GM12878 (cell line): ENCODE measurements around the gene VSX1.

Source experiments
- CBX3 ChIP-seq: fragments of 200-600 bp; sonication (generic); IDR thresholded peaks from 2 replicates; pipeline ENCODE4 v1.6.1; 2016; ENCODE audit warnings: low read depth, borderline replicate concordance
- CREM ChIP-seq: IDR thresholded peaks from 2 replicates; pipeline ENCODE4 v1.6.1; 2014; ENCODE audit warnings: antibody characterized with exemption, low read depth
- EZH2 ChIP-seq: IDR thresholded peaks from 2 replicates; pipeline ENCODE4 v1.6.1; 2012; ENCODE audit warnings: low read depth, mild to moderate bottlenecking, control low read depth, inconsistent platforms, low read length, borderline replicate concordance; ENCODE audit not compliant: control insufficient read depth
- GABPA ChIP-seq: IDR thresholded peaks from 2 replicates; pipeline ENCODE4 v1.6.1; 2014; ENCODE audit warnings: antibody characterized with exemption, low read depth, mild to moderate bottlenecking, inconsistent platforms
- POLR2AphosphoS5 ChIP-seq: IDR thresholded peaks from 2 replicates; pipeline ENCODE4 v1.6.1; 2011; ENCODE audit warnings: mild to moderate bottlenecking, low read length, inconsistent platforms
- SP1 ChIP-seq: IDR thresholded peaks from one replicate; pipeline ENCODE4 v1.6.1; 2011; ENCODE audit warnings: low read depth, low read length
- SRF ChIP-seq, 2 experiments: IDR thresholded peaks; 2 replicates each; pipeline ENCODE4 v1.6.1; 2011; ENCODE audit warnings: low read depth in 2 of 2, low read length in 2 of 2, mild to moderate bottlenecking in 1 of 2, moderate library complexity in 1 of 2
- TAF1 ChIP-seq: IDR thresholded peaks from 2 replicates; pipeline ENCODE4 v1.6.1; 2011; ENCODE audit warnings: mild to moderate bottlenecking, low read depth, low read length, borderline replicate concordance
- ZBED1 ChIP-seq: IDR thresholded peaks from 2 replicates; pipeline ENCODE4 v1.6.1; 2016; ENCODE audit warnings: borderline replicate concordance
- ZNF207 ChIP-seq: fragments of 450-650 bp; IDR thresholded peaks from 2 replicates; pipeline ENCODE4 v1.6.1; 2014; ENCODE audit warnings: antibody characterized with exemption, mild to moderate bottlenecking, borderline replicate concordance
- ZNF217 ChIP-seq: fragments of 450-650 bp; IDR thresholded peaks from 2 replicates; pipeline ENCODE4 v1.6.1; 2017; ENCODE audit warnings: antibody characterized with exemption, mild to moderate bottlenecking
- TF ChIP-seq, protein P1 (sequence below), 3 experiments: IDR thresholded peaks in 2 of 3; conservative IDR thresholded peaks in 1 of 3; 2 replicates each; pipeline ENCODE4 v1.5.1; 2011; ENCODE audit warnings: low read depth in 3 of 3, low read length in 3 of 3, mild to moderate bottlenecking in 3 of 3, control low read depth in 2 of 3, moderate library complexity in 2 of 3, inconsistent platforms in 1 of 3, mixed read lengths in 1 of 3; ENCODE audit not compliant: control insufficient read depth in 2 of 3, insufficient read depth in 1 of 3; ENCODE audit errors: extremely low read depth in 1 of 3
- TF ChIP-seq, protein P2 (sequence below): IDR thresholded peaks from 2 replicates; pipeline ENCODE4 v1.6.1; 2012; ENCODE audit warnings: mild to moderate bottlenecking, low read depth, low read length

DNA sequence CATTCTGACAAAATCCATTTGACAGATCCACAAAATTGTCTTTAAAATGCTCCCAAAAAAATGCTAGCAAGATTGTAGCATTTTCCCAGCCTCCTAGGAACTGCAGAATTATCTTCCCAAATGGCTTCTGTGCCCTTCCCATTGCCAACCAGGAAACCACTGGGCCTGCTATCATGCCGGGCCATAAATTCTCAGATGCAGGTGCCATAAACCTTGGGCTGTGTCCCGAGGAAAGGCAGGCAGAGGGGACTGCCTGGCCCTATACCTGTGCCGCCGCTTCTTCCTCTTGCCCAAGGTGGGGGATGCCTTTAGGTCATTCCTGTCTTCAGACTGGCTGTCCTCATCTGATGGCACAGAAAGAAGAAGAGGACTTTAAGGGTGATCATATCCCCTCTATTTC, 2.8 kb downstream of the VSX1 start:
- no peak for TF ChIP-seq EZH2
- no peak for TF ChIP-seq POLR2AphosphoS5
- TF ChIP-seq, protein P1, sequence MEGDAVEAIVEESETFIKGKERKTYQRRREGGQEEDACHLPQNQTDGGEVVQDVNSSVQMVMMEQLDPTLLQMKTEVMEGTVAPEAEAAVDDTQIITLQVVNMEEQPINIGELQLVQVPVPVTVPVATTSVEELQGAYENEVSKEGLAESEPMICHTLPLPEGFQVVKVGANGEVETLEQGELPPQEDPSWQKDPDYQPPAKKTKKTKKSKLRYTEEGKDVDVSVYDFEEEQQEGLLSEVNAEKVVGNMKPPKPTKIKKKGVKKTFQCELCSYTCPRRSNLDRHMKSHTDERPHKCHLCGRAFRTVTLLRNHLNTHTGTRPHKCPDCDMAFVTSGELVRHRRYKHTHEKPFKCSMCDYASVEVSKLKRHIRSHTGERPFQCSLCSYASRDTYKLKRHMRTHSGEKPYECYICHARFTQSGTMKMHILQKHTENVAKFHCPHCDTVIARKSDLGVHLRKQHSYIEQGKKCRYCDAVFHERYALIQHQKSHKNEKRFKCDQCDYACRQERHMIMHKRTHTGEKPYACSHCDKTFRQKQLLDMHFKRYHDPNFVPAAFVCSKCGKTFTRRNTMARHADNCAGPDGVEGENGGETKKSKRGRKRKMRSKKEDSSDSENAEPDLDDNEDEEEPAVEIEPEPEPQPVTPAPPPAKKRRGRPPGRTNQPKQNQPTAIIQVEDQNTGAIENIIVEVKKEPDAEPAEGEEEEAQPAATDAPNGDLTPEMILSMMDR (IDR thresholded peaks at IDR 0.05 in 2 of 3, conservative IDR thresholded peaks at IDR 0.05 in 1 of 3; ENCODE audit: control insufficient read depth in 2 of 3, extremely low read depth in 1 of 3, insufficient read depth in 1 of 3, low read depth in 3 of 3, low read length in 3 of 3), result no peak
- no peak for TF ChIP-seq GABPA
- TF ChIP-seq ZNF217, result no peak
- no peak for TF ChIP-seq SRF (IDR thresholded peaks at IDR 0.05; ENCODE audit: low read depth in 2 of 2, low read length in 2 of 2)
- no peak for TF ChIP-seq TAF1
- no peak for TF ChIP-seq ZBED1
- no peak for TF ChIP-seq SP1
- no peak for TF ChIP-seq CREM
- TF ChIP-seq, protein P2, sequence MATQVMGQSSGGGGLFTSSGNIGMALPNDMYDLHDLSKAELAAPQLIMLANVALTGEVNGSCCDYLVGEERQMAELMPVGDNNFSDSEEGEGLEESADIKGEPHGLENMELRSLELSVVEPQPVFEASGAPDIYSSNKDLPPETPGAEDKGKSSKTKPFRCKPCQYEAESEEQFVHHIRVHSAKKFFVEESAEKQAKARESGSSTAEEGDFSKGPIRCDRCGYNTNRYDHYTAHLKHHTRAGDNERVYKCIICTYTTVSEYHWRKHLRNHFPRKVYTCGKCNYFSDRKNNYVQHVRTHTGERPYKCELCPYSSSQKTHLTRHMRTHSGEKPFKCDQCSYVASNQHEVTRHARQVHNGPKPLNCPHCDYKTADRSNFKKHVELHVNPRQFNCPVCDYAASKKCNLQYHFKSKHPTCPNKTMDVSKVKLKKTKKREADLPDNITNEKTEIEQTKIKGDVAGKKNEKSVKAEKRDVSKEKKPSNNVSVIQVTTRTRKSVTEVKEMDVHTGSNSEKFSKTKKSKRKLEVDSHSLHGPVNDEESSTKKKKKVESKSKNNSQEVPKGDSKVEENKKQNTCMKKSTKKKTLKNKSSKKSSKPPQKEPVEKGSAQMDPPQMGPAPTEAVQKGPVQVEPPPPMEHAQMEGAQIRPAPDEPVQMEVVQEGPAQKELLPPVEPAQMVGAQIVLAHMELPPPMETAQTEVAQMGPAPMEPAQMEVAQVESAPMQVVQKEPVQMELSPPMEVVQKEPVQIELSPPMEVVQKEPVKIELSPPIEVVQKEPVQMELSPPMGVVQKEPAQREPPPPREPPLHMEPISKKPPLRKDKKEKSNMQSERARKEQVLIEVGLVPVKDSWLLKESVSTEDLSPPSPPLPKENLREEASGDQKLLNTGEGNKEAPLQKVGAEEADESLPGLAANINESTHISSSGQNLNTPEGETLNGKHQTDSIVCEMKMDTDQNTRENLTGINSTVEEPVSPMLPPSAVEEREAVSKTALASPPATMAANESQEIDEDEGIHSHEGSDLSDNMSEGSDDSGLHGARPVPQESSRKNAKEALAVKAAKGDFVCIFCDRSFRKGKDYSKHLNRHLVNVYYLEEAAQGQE, result no peak
- TF ChIP-seq ZNF207, result no peak
- TF ChIP-seq CBX3, result no peak
